Spleen (tissue), 7 donors: ENCODE measurements around the gene ASXL3.

Experiments
- CTCF ChIP-seq, 11 experiments: fragments of 200-600 bp in 7 of 11; fragments of 450-650 bp in 4 of 11; sonication (generic) in 4 of 11; IDR thresholded peaks in 8 of 11; conservative IDR thresholded peaks in 3 of 11; 1 replicate in 7 of 11; 2 replicates in 4 of 11; pipeline versions ENCODE4 v1.4.0 to v1.8.0; 2016 to 2021; ENCODE audit warnings: antibody characterized with exemption in 11 of 11, inconsistent platforms in 4 of 11, mild to moderate bottlenecking in 1 of 11
- POLR2A ChIP-seq, 3 donors: fragments of 450-650 bp; IDR thresholded peaks; one replicate each; pipeline ENCODE4 v1.5.1; 2017; ENCODE audit warnings: antibody characterized with exemption in 3 of 3, mild to moderate bottlenecking in 1 of 3
- POLR2AphosphoS5 ChIP-seq, 3 donors: sonication (generic); formaldehyde crosslinking; IDR thresholded peaks; one replicate each; pipeline ENCODE4 v1.5.1; 2017; ENCODE audit warnings: antibody characterized with exemption in 3 of 3
- donor health status: DM: no; HTN: no; CAD: no; lungs with moderate emphysema.
- donor health status: DM: no; HTN: no; CAD: no.
- donor health status: DM: no; HTN: no; CAD: no.

GRCh38 chr18:33627114-33627513 is 49.1 kb downstream of the ASXL3 start:
- TF ChIP-seq CTCF (IDR thresholded peaks at IDR 0.05 in 8 of 11, conservative IDR thresholded peaks at IDR 0.05 in 3 of 11) (no peak), POLR2A (IDR thresholded peaks at IDR 0.05) (no peak), POLR2AphosphoS5 (IDR thresholded peaks at IDR 0.05) (no peak)
